Breast epithelium (tissue), 3 donors: ENCODE measurements around the gene VMP1.
A peak's percentile ranks its signal among the peaks of the same experiment; 100 is the strongest.

Source experiments
- CTCF ChIP-seq, 3 donors: fragments of 450-650 bp; IDR thresholded peaks; one replicate each; pipeline ENCODE4 v1.5.1; 2016 to 2017; ENCODE audit warnings: antibody characterized with exemption in 3 of 3, mild to moderate bottlenecking in 3 of 3, moderate library complexity in 3 of 3
- POLR2AphosphoS5 ChIP-seq, 3 donors: sonication (generic); formaldehyde crosslinking; IDR thresholded peaks; one replicate each; pipeline ENCODE4 v1.6.1; 2017; ENCODE audit warnings: antibody characterized with exemption in 3 of 3

GRCh38 chr17:59859444-59860025 lies 152.1 kb downstream of the VMP1 start:
- TF ChIP-seq CTCF (IDR thresholded peaks at IDR 0.05) (peak; percentile 68 to 76 (median 69)), POLR2AphosphoS5 (IDR thresholded peaks at IDR 0.05) (no peak)
